Brain pericyte (primary cell): ENCODE data around the gene ABCC8.

ENCODE experiments used
- DNase-seq: peaks from one replicate; pipeline ENCODE4 v3.0.0-alpha.2; 2012; ENCODE audit warnings: low read depth, low spot score

ABCC8 gene

GRCh38 chr11:17472467-17472866, 4.2 kb downstream of the ABCC8 start:
- no peak for DNase-seq

DNA sequence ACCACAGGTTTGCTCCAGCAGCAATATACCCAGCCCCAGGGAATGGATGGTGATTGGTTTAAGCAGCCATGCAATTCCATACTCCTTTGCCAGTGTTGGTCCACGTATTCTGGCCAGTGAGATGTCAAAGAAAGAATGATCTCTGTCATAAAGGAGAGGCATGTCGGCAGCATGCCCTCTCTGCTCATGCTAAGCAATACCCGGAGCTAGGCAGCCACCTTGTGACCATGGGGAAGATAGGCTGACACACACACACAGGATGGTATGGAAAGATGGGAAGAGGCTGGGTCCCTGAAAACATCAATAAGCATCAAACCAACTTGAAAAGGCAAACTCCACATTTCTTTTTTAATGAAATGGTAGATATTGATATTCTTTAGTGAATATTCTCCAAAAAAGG, 5.1 kb downstream of the ABCC8 start:
- no peak for DNase-seq

GRCh38 chr11:17469998-17470397, 6.6 kb downstream of the ABCC8 start:
- DNase-seq, result no peak

DNA sequence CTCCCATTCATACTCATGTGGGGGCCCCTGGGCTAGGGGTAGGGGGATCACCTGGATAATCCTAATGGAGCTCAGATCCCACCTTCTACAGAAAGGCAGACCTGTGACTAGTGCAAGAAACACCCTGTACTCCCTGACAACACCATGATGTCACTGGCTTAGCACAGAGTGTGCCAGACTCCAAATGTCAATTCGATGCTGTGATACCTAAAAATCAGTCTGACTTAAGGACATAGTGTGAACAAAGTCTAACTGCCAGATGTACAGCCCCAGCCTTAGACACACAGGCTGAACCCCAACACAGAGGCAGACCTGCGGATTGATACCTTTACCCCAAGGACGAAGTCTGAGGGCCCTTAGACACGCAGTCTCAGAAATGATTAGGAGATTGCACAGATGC, 8.5 kb downstream of the ABCC8 start:
- DNase-seq, result no peak

GRCh38 chr11:17463546-17464174, 13.0 kb downstream of the ABCC8 start:
- no peak for DNase-seq

GRCh38 chr11:17462940-17463339, 13.7 kb downstream of the ABCC8 start:
- no peak for DNase-seq

DNA sequence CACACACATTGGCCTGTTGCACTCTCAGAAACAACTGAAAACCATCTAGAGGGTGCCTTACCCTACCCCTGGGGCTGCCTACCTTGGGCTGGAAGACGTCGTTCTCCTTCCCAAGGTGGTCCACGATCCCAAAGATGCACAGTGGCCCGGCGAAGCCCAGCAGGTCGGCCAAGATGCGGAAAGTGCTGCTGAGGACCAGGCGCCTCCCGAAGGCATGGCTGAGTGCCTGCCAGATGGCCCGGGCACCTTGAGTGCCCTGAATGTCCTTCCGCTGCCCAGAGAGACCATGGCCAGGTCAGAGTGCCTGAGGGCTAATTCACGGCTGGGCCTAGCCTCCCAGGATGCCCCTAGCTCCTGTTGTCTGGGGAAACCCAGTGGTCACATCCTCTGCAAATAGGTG, 16.2 kb downstream of the ABCC8 start:
- no peak for DNase-seq

- DNase-seq, result no peak
Measured at GRCh38 chr11:17459236-17459896, 17.3 kb downstream of the ABCC8 start.

DNA sequence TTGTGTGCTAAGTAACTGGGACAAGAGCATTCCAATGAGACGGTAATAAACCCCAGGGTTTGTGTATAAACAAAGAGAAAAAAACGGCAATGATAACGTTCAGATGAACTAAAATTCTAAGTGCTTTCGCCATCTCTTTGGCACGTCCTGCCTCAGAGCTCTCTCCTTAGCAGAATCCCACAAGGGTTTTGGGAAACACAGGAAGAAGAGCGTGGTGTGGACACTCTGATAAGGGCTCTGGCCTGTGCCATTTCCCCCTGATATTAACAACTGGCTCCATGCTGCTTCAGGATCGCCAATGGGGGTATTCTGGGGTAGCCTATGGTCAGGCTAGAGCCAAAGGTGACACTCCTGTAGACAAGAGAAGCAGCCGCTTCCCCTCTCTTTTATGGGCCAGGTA, 18.4 kb downstream of the ABCC8 start:
- DNase-seq, result no peak

- no peak for DNase-seq
Measured at GRCh38 chr11:17457396-17458173, 19.1 kb downstream of the ABCC8 start.

- no peak for DNase-seq
Measured at GRCh38 chr11:17452668-17453067, 24.0 kb downstream of the ABCC8 start.

- no peak for DNase-seq
Measured at GRCh38 chr11:17449158-17449557, 27.5 kb downstream of the ABCC8 start.

DNA sequence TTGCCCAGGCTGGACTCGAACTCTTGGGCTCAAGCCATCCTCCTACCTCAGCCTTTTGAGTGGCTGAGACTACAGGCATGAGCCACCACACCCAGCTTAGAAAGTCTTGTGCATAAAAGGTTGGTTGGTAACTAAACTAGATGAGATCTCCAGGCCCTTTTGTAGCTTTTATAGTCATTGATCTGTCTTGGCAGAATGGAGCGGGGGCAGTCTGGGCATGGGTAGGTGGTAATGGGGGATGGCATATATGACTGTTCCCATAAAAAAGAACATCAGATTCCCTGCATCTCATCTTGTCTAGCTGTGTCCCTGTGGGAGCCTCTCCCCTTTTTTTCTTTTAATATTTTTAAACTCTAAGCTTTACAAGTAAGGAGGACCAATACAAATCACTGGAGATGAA, 30.2 kb downstream of the ABCC8 start:
- DNase-seq, result no peak

- DNase-seq, result no peak
Measured at GRCh38 chr11:17445240-17445795, 31.3 kb downstream of the ABCC8 start.

DNA sequence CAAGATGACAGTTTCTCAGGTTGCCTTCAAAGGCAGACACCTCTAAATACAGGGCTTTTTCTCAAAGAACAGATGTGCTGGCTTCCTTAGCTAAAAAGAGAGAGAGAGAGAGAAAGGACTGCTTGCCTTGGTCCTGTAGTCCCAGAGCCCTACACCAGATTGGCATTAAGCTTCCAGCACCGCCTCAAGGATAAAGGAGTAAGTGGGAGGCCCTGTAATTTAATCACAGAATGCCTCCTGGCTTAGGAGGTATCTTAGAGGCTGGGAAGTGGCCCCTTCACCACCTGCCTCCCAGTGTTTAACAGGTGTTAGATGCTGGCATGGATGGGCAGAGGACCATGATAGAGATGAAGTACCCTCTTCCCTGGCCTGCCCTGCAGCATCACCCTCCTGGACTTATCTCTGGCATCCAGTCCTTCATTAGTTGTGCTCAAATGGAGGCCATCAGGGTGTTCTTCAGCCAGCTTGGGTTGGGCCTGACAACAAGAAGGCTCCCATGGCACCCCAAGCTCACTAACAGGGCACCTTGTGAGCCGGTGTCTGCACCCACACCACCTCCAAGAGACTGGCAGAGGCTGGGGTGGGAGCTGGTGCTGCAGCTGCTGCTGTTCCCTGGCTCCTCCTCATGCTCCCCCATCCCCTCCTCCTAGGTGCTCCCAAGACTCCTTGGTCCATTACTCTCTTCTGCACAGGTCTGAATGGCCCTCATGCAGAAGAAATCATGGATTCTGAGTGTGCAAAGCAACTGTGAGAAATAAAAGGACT, 32.5 kb downstream of the ABCC8 start:
- no peak for DNase-seq

DNA sequence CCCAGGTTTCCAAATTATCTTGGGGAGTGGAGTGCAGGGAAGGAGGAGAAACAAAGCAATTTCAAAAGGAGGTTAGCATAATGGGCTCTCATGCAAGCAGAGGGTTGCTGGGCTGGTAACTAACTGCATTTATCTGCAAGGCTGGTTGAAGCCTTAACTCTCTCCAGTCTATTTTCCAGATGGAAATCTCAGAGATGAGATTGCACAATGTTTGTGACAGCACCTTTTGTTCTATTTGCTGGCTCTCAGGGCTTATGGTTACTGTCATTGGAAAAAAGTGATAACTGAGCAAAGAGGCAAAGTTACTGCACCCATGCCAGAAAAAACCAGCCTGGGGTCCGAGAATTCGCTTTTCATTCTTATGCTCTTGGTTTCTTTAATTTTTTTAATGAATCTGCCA, 33.2 kb downstream of the ABCC8 start:
- DNase-seq, result no peak

- DNase-seq, result no peak
Measured at GRCh38 chr11:17443000-17443399, 33.6 kb downstream of the ABCC8 start.

- no peak for DNase-seq
Measured at GRCh38 chr11:17439316-17439782, 37.3 kb downstream of the ABCC8 start.

- no peak for DNase-seq
Measured at GRCh38 chr11:17437366-17437765, 39.3 kb downstream of the ABCC8 start.

GRCh38 chr11:17434108-17434507, 42.5 kb downstream of the ABCC8 start:
- DNase-seq, result no peak

DNA sequence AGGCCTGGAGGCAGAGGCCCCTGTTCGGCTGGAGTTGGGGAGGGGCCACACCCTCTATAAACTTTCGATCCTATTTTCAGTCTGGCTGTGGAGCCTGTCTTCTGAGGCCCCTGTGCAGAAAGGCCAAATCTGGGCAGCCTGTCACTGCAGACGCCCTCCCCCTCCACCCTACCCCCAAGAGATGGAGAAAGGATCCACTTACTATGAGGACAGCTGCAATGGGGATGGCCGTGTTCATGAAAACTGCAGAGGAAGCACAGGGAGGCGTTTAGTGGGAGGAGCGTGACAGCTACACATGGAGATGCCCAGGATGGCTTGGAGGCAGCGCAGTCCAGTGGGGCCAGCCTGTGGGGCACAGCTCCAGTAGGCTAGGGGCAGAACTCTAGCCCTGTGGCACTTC, 44.6 kb downstream of the ABCC8 start:
- no peak for DNase-seq

GRCh38 chr11:17431139-17431538, 45.5 kb downstream of the ABCC8 start:
- no peak for DNase-seq
